Erythroblast (primary cell): Measurements from ENCODE around the gene KCP.
A peak's percentile ranks its signal among the peaks of the same experiment; 100 is the strongest.

Source experiments
- DNase-seq, 2 experiments: peaks; one replicate each; lab custom pipeline; 2025; lab: John Stamatoyannopoulos, UW
- GATA1 ChIP-seq: IDR thresholded peaks from 2 replicates; pipeline ENCODE4 v1.6.1; 2011; ENCODE audit warnings: low read depth, mild to moderate bottlenecking, control low read depth, low read length, moderate library complexity
- POLR2A ChIP-seq: IDR thresholded peaks from 2 replicates; pipeline ENCODE4 v1.6.1; 2011; ENCODE audit warnings: mild to moderate bottlenecking, low read length

The KCP gene

GRCh38 chr7:128867241-128867640, 43.3 kb downstream of the KCP start:
- TF ChIP-seq GATA1 = no peak
- TF ChIP-seq POLR2A = peak; percentile 25

GRCh38 chr7:128865996-128866877, 44.3 kb downstream of the KCP start:
- DNase-seq = no peak
- TF ChIP-seq GATA1 (no peak), POLR2A (no peak)

More at GRCh38 chr7:128867241-128867640, 43.3 kb downstream of the KCP start:
- no peak for DNase-seq

- TF ChIP-seq GATA1 = no peak
- TF ChIP-seq POLR2A = no peak
- no peak for DNase-seq
Measured at GRCh38 chr7:128865303-128865702, 45.2 kb downstream of the KCP start.

DNA sequence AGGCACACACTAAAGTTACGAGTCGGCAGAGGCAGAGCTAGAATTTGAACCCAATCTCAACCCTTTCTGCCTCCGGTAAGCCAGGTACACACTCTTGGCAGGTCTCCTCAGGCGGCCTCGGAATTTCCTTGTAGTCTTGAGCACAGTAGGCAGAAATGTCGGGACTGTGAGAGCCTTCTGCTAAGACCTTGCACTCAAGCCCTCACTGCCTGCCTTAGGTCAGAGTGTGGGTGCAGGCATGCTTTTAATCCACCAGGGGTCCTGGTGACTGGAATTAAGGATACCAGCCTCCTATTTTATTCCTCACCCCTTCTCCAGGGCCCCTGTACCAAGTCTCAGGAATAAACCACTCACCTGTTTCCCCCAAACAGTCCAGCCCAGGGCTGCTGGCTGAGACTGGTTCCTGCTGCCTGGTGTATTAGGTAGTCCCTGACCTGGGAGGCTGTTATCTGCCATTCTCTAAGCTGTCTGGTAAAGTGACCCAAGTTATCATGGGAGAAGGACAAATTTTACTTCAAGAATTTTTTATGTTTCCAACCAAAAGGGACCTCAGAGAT, 47.0 kb downstream of the KCP start:
- DNase-seq = peak; percentile 76 to 77
- no peak for TF ChIP-seq POLR2A
- TF ChIP-seq GATA1 = no peak

DNA sequence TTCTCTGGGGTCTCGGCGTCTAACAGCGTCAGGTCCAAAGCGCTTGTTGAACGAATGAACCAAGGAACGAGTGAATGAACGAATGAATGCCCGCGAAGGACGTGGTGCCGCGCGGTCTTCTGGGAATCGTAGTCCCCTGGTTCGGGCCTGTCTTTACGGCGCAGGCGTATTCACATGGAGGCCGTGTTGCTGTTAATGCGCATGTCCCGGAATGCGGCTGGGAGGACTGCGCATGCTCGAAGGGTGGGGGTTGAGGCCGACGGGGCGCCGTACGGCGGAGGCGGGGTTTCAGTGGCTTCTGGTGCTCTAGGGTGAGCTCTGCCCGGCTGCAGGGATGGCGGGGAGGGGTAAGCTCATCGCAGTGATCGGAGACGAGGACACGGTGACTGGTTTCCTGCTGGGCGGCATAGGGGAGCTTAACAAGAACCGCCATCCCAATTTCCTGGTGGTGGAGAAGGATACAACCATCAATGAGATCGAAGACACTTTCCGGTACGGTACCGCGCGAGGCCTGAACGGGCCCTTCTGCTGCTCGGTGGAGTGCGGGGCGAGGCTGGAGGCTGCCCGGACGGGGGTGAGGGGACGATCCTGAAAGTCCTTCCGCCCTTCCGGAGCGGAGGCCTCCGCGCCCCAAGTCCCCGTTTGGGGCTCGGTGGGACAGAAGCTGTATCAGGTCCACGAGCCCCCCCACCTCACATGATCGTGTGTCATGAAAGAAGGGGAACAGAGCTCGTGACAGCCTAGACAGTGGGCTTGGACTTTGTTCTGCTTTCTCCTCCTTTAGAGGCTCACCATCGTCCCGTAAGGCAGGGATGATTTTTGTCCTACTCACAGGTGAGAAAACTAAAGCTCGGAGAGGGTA, 47.7 kb downstream of the KCP start, which contains the start of gene ATP6V1F:
TSS of gene ATP6V1F (plus strand) at position 286 of the 862 bp plus-strand sequence. CDS start at position 335, 49 bp downstream.
- peak; percentile 98 to 99 for DNase-seq
- TF ChIP-seq GATA1 (no peak), POLR2A (peak; percentile 81)

- TF ChIP-seq POLR2A (no peak), GATA1 (no peak)
- DNase-seq = no peak
Measured at GRCh38 chr7:128861957-128862570, 48.4 kb downstream of the KCP start.

DNA sequence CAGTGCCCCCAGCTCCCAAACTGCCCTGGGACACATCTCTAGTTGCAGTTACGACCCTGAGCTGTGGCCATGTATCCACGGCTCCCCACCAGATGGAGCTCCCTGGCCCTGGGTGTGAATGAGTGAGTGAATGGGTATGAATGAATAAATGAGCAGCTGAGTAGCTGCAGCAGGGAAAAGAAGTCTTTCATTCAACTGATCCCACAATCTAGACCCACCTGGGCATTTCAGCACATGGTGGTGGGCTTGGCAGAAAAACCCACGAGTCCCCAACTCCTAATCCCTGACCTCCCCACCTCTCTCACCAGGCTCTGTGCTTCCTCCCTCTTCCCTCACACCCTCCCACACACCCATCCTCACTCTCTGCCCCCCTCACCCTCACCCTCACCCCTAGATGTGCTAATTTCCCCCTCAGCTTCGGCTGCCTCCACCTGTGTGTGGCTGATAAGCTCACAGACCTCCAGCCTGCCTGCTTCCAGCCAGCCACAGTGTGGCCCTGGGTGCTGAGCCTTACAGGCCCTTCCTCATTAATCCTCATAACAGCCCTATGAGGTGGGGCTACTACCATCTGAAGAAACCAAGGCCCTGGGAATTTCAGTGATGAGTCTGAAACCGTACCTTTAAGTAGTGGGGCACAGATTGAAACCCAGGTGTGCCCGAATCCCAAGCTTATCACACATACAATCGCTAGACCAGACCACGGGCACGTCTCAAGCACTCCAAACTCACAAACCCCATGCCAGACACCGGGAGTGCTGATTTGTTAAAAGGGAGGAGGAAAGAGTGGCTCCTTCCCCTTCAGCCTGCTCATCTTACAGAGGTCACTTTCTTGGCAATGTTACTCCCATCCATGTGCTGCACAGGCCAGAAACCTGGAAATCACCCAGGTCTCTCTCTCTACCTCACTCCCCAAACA, 50.1 kb downstream of the KCP start:
- TF ChIP-seq POLR2A (no peak), GATA1 (no peak)
- peak; percentile 57 to 80 for DNase-seq

- peak in 1 of 2 experiments; percentile 9 for DNase-seq
- TF ChIP-seq GATA1 = no peak
- no peak for TF ChIP-seq POLR2A
Measured at GRCh38 chr7:128859232-128860157, 51.0 kb downstream of the KCP start.

DNA sequence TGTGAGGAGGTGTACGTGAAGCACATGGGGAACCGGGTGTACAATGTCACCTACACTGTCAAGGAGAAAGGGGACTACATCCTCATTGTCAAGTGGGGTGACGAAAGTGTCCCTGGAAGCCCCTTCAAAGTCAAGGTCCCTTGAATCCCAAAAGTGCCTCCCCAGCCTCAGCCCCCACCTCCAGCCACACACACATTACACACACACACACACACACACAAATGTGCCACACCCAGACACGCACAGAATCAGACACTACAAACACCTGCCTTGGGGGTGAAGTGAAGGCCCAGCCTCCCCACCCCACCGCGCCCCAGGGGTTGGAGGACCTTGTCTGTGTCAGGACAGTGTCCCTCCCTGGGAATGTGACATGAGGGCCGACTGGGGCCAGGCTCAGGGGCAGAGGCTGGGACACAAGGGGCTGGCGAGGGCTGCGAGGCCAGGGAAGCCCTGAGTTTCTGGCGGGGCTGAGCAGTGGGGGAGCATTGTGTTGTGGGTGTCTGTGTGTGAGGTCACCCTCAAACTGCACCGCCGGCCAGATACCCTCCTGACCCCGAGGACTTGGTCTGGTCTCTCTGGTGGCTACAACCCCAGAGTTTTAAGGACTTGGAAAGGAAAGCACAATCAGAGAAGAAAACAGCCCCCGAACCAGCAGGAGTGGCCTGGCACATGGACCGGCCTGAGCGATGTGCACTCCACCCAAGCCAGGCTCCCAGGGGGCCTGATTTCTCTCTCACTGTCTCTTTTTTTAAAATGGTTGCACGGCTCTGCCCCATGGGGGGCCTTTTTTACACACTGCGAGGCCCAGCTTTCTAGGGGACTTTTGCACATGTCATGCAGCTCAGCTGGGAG, 51.9 kb downstream of the KCP start:
- no peak for DNase-seq
- no peak for TF ChIP-seq GATA1
- TF ChIP-seq POLR2A = no peak

GRCh38 chr7:128856001-128856718, 54.3 kb downstream of the KCP start:
- DNase-seq = no peak
- TF ChIP-seq GATA1 = no peak
- TF ChIP-seq POLR2A = no peak

DNA sequence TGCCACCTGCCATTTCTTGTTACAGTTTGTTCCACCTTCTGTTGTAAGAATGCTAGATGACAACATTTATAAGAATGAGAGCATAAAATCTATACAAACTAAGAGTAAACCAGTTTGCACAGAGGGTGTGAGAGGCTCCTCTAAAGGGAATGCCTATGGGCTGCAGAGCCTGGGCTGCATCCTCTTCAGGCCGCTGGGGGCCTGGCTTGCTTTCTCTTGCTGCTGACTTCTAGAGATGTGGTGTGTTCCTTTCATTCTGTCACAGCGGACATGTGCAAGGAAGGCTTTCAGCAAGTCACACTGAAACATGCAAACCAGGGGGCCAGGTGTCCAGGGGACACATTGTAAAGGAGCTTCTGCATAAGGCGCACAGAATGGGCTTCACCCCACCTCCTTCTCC, 55.0 kb downstream of the KCP start:
- DNase-seq = no peak
- no peak for TF ChIP-seq GATA1
- TF ChIP-seq POLR2A = no peak
